ENCODE data around the gene GPR132. TPM values are rescaled to one million over a fixed set of nuclear protein-coding genes. Genes with fewer than 3 reads are reported as not detected.

Gene GPR132
- total and polyA plus RNA-seq, 2 experiments from 2014 or later, result 0.14 TPM; not detected in 1

- no peak for TF ChIP-seq REST (IDR thresholded peaks at IDR 0.05; ENCODE audit: unreplicated experiment)
- no peak for TF ChIP-seq ZNF331 (CRISPR knock-in tag; IDR thresholded peaks at IDR 0.05; ENCODE audit: low read depth)
- no peak for TF ChIP-seq EZH2phosphoT487 (IDR thresholded peaks at IDR 0.05; ENCODE audit: unreplicated experiment)
Observed at GRCh38 chr14:105056303-105056831, 8.9 kb downstream of the GPR132 start (continued).

- DNase-seq (ENCODE audit: low spot score), result no peak
- no peaks in the 10 kb centered on the region for H3K36me3 ChIP-seq (ENCODE audit: insufficient read depth)
- no peaks in the 10 kb centered on the region for H3F3A ChIP-seq (replicated peaks; ENCODE audit: low read depth)
- H3K4me3 ChIP-seq, result peak overlapping the region; percentile 23; the same call in 1 of the 2 replicates
- H2AFZ ChIP-seq, result peak overlapping the region; percentile 89
- no peaks in the 10 kb centered on the region for H3K36me3 Mint-ChIP-seq (ENCODE audit: low read depth)
- H3K4me1 Mint-ChIP-seq, result peaks cover 27% of the 10 kb centered on the region
- H3K27me3 ChIP-seq (ENCODE audit: insufficient read depth), result peaks cover 6% of the 10 kb centered on the region; the same call in 1 of the 2 replicates
- H3K4me1 ChIP-seq (ENCODE audit: insufficient read depth), result peaks cover 6% of the 10 kb centered on the region; the same call in 1 of the 2 replicates
- H3K27me3 Mint-ChIP-seq (ENCODE audit: insufficient read depth, low read depth, poor library complexity), result peaks cover 39% of the 10 kb centered on the region
- peak; percentile 27 for ATAC-seq
- H3K4me2 ChIP-seq, result peak overlapping the region; percentile 51
- H3K27ac ChIP-seq (ENCODE audit: low read depth), result no peak overlapping the region
- H3K27ac Mint-ChIP-seq, result no peak overlapping the region
- no peaks in the 10 kb centered on the region for H3K9me2 ChIP-seq (ENCODE audit: insufficient read depth)
- no peaks in the 10 kb centered on the region for H3K9me3 Mint-ChIP-seq
- no peaks in the 10 kb centered on the region for H4K20me1 ChIP-seq (replicated peaks; ENCODE audit: insufficient read depth)
- no peaks in the 10 kb centered on the region for H3K79me2 ChIP-seq (replicated peaks; ENCODE audit: insufficient read depth)
- peak overlapping the region; percentile 55; the same call in 2 of the 3 replicates for H3K4me3 Mint-ChIP-seq
- TF ChIP-seq ZNF462 (CRISPR knock-in tag; IDR thresholded peaks at IDR 0.05) (no peak), REST (IDR thresholded peaks at IDR 0.05; ENCODE audit: unreplicated experiment) (no peak), STAT1 (IDR thresholded peaks at IDR 0.05; ENCODE audit: unreplicated experiment) (no peak), ZNF331 (CRISPR knock-in tag; IDR thresholded peaks at IDR 0.05; ENCODE audit: low read depth) (no peak), ETS1 (IDR thresholded peaks at IDR 0.05) (no peak), CREB1 (CRISPR knock-in tag; IDR thresholded peaks at IDR 0.05; ENCODE audit: low read depth) (no peak)
Observed at GRCh38 chr14:105055736-105056302, 9.4 kb downstream of the GPR132 start.
